Measurements from ENCODE around the gene CDHR4.
A peak's percentile ranks its signal among the peaks of the same experiment; 100 is the strongest.
"Not testable (repeated sequence)": the region's sequence is repeated elsewhere in the genome, so short reads cannot be mapped to it uniquely, and the experiment has no call there.

The CDHR4 gene

GRCh38 chr3:49840388-49840787 lies 40.7 kb upstream of the CDHR4 start:
- no peak overlapping the region for H3K27ac ChIP-seq
- no peak for DNase-seq (ENCODE audit: low spot score)

GRCh38 chr3:49839193-49839809 lies 39.6 kb upstream of the CDHR4 start:
- Histone ChIP-seq H3K4me3 (peak overlapping the region; percentile 17), H3K27ac (no peak overlapping the region)
- peak; percentile 87 for TF ChIP-seq CTCF (IDR thresholded peaks at IDR 0.05)
- DNase-seq (ENCODE audit: low spot score) = no peak

More at GRCh38 chr3:49840388-49840787, 40.7 kb upstream of the CDHR4 start:
- H3K4me3 ChIP-seq = no peak overlapping the region
- no peak for TF ChIP-seq CTCF (IDR thresholded peaks at IDR 0.05)

GRCh38 chr3:49831341-49831740 lies 31.7 kb upstream of the CDHR4 start:
- no peak for TF ChIP-seq CTCF (IDR thresholded peaks at IDR 0.05)
- Histone ChIP-seq H3K27ac (no peak overlapping the region), H3K4me3 (no peak overlapping the region)
- DNase-seq (ENCODE audit: low spot score) = no peak

GRCh38 chr3:49826016-49826415 lies 26.3 kb upstream of the CDHR4 start:
- Histone ChIP-seq H3K27ac (no peak overlapping the region), H3K4me3 (no peak overlapping the region)
- no peak for DNase-seq (ENCODE audit: low spot score)
- no peak for TF ChIP-seq CTCF (IDR thresholded peaks at IDR 0.05)

GRCh38 chr3:49823131-49823530 lies 23.5 kb upstream of the CDHR4 start:
- not testable (repeated sequence) for DNase-seq (ENCODE audit: low spot score); H3K27ac ChIP-seq; H3K4me3 ChIP-seq

GRCh38 chr3:49813497-49814174 lies 14.0 kb upstream of the CDHR4 start, which contains the start of gene UBA7:
UBA7 (minus strand) TSS chr3:49813953; CDS start chr3:49813787, 166 bp downstream.
- peak within 1 kb of the TSS; percentile 67 to 85 for H3K27ac ChIP-seq
- peak within 1 kb of the TSS; percentile 74 for H3K4me3 ChIP-seq
- TF ChIP-seq CTCF (IDR thresholded peaks at IDR 0.05) = no peak
- no peak for DNase-seq (ENCODE audit: low spot score)

GRCh38 chr3:49812916-49813496 lies 13.3 kb upstream of the CDHR4 start:
- Histone ChIP-seq H3K27ac (peak overlapping the region; percentile 67 to 85), H3K4me3 (peak overlapping the region; percentile 74)
- DNase-seq (ENCODE audit: low spot score) = no peak
- no peak for TF ChIP-seq CTCF (IDR thresholded peaks at IDR 0.05)
